Central memory CD8-positive, alpha-beta T cell (primary cell): ENCODE measurements around the gene MBOAT2.
"Not testable (repeated sequence)": the region's sequence is repeated elsewhere in the genome, so short reads cannot be mapped to it uniquely, and the experiment has no call there.

Experiments
- ATAC-seq: fragments of 150-1000 bp; cut with Tn5 transposase; replicated peaks from 2 replicates; pipeline ENCODE4 v1.10.0; 2022; ENCODE audit warnings: mild to moderate bottlenecking, moderate FRiP score, moderate number of reproducible peaks; ENCODE audit not compliant: poor library complexity, severe bottlenecking; ENCODE audit errors: extremely low read depth
- DNase-seq, 2 donors: peaks; one replicate each; pipeline ENCODE4 v3.0.0; 2021; ENCODE audit warnings: low spot score in 2 of 2
- H3K27ac Mint-ChIP-seq: one replicate; pipeline ENCODE4 v1.8.0; 2022; ENCODE audit warnings: low read depth, mild to moderate bottlenecking, moderate library complexity, mixed read lengths
- H3K27me3 Mint-ChIP-seq: one replicate; pipeline ENCODE4 v1.8.0; 2022; ENCODE audit warnings: mixed read lengths
- H3K36me3 Mint-ChIP-seq: one replicate; pipeline ENCODE4 v1.8.0; 2022; ENCODE audit warnings: mild to moderate bottlenecking, moderate library complexity, mixed read lengths; ENCODE audit not compliant: insufficient read depth
- H3K4me1 Mint-ChIP-seq: one replicate; pipeline ENCODE4 v1.8.0; 2022; ENCODE audit warnings: mixed read lengths
- H3K4me3 Mint-ChIP-seq: one replicate; pipeline ENCODE4 v1.8.0; 2022; ENCODE audit warnings: mild to moderate bottlenecking, moderate library complexity, mixed read lengths
- H3K9me3 Mint-ChIP-seq: one replicate; pipeline ENCODE4 v1.8.0; 2022; ENCODE audit warnings: mixed read lengths

Gene MBOAT2

GRCh38 chr2:8957628-8958027 is 45.9 kb downstream of the MBOAT2 start:
- no peaks in the 10 kb centered on the region for H3K4me1 Mint-ChIP-seq
- no peak for ATAC-seq
- peaks cover 1% of the 10 kb centered on the region for H3K36me3 Mint-ChIP-seq

GRCh38 chr2:8956774-8957173 is 46.7 kb downstream of the MBOAT2 start:
- DNase-seq = no peak
- Mint-ChIP-seq H3K9me3 (peaks cover 22% of the 10 kb centered on the region), H3K4me3 (no peak overlapping the region), H3K27me3 (peaks cover 52% of the 10 kb centered on the region), H3K4me1 (no peaks in the 10 kb centered on the region), H3K36me3 (peaks cover 1% of the 10 kb centered on the region), H3K27ac (no peak overlapping the region)
- ATAC-seq = no peak

More at GRCh38 chr2:8957628-8958027, 45.9 kb downstream of the MBOAT2 start:
- Mint-ChIP-seq H3K27me3 (peaks cover 52% of the 10 kb centered on the region), H3K27ac (no peak overlapping the region), H3K9me3 (peaks cover 16% of the 10 kb centered on the region), H3K4me3 (no peak overlapping the region)
- DNase-seq = no peak

- no peak overlapping the region for H3K27ac Mint-ChIP-seq
- no peak overlapping the region for H3K4me3 Mint-ChIP-seq
- ATAC-seq (no peak), DNase-seq (no peak)
- H3K27me3 Mint-ChIP-seq = peaks cover 66% of the 10 kb centered on the region
- H3K36me3 Mint-ChIP-seq = peaks cover 1% of the 10 kb centered on the region
- H3K4me1 Mint-ChIP-seq = no peaks in the 10 kb centered on the region
- H3K9me3 Mint-ChIP-seq = peaks cover 22% of the 10 kb centered on the region
Observed at GRCh38 chr2:8954990-8955389, 48.5 kb downstream of the MBOAT2 start.

GRCh38 chr2:8953525-8953924 is 50.0 kb downstream of the MBOAT2 start:
- Mint-ChIP-seq H3K36me3 (no peaks in the 10 kb centered on the region), H3K4me3 (no peak overlapping the region), H3K4me1 (no peaks in the 10 kb centered on the region), H3K9me3 (peaks cover 22% of the 10 kb centered on the region), H3K27me3 (peaks cover 74% of the 10 kb centered on the region), H3K27ac (no peak overlapping the region)
- DNase-seq (no peak), ATAC-seq (no peak)

GRCh38 chr2:8939486-8940114 is 63.9 kb downstream of the MBOAT2 start:
- Mint-ChIP-seq H3K36me3 (peaks cover 2% of the 10 kb centered on the region), H3K4me3 (no peak overlapping the region), H3K9me3 (no peaks in the 10 kb centered on the region), H3K27ac (no peak overlapping the region), H3K27me3 (no peaks in the 10 kb centered on the region), H3K4me1 (no peaks in the 10 kb centered on the region)
- DNase-seq (no peak), ATAC-seq (no peak)

- peaks cover 2% of the 10 kb centered on the region for H3K36me3 Mint-ChIP-seq
- no peak overlapping the region for H3K4me3 Mint-ChIP-seq
- no peaks in the 10 kb centered on the region for H3K27me3 Mint-ChIP-seq
- DNase-seq (no peak), ATAC-seq (no peak)
- H3K9me3 Mint-ChIP-seq = no peaks in the 10 kb centered on the region
- H3K4me1 Mint-ChIP-seq = no peaks in the 10 kb centered on the region
- H3K27ac Mint-ChIP-seq = no peak overlapping the region
Observed at GRCh38 chr2:8938384-8938783, 65.1 kb downstream of the MBOAT2 start.

GRCh38 chr2:8935982-8936381 is 67.5 kb downstream of the MBOAT2 start:
- no peak overlapping the region for H3K4me3 Mint-ChIP-seq
- H3K27me3 Mint-ChIP-seq = peaks cover 6% of the 10 kb centered on the region
- no peak for ATAC-seq

GRCh38 chr2:8934338-8934737 is 69.1 kb downstream of the MBOAT2 start:
- DNase-seq (no peak), ATAC-seq (no peak)
- no peaks in the 10 kb centered on the region for H3K4me1 Mint-ChIP-seq
- no peaks in the 10 kb centered on the region for H3K9me3 Mint-ChIP-seq
- peaks cover 2% of the 10 kb centered on the region for H3K36me3 Mint-ChIP-seq
- H3K27me3 Mint-ChIP-seq = peaks cover 22% of the 10 kb centered on the region
- no peak overlapping the region for H3K27ac Mint-ChIP-seq
- H3K4me3 Mint-ChIP-seq = no peak overlapping the region

More at GRCh38 chr2:8935982-8936381, 67.5 kb downstream of the MBOAT2 start:
- no peaks in the 10 kb centered on the region for H3K9me3 Mint-ChIP-seq
- H3K4me1 Mint-ChIP-seq = no peaks in the 10 kb centered on the region
- peaks cover 2% of the 10 kb centered on the region for H3K36me3 Mint-ChIP-seq
- DNase-seq = no peak
- no peak overlapping the region for H3K27ac Mint-ChIP-seq

- no peak for DNase-seq
- Mint-ChIP-seq H3K4me1 (no peaks in the 10 kb centered on the region), H3K9me3 (no peaks in the 10 kb centered on the region), H3K36me3 (peaks cover 2% of the 10 kb centered on the region), H3K27ac (no peak overlapping the region), H3K27me3 (peaks cover 39% of the 10 kb centered on the region), H3K4me3 (no peak overlapping the region)
- no peak for ATAC-seq
Observed at GRCh38 chr2:8932702-8933101, 70.8 kb downstream of the MBOAT2 start.

- not testable (repeated sequence) for H3K9me3 Mint-ChIP-seq, ATAC-seq
Observed at GRCh38 chr2:8930185-8930584, 73.3 kb downstream of the MBOAT2 start.

GRCh38 chr2:8929128-8929527 is 74.4 kb downstream of the MBOAT2 start:
- H3K27me3 Mint-ChIP-seq = peaks cover 62% of the 10 kb centered on the region
- DNase-seq (no peak), ATAC-seq (no peak)
- H3K4me1 Mint-ChIP-seq = no peaks in the 10 kb centered on the region
- no peak overlapping the region for H3K4me3 Mint-ChIP-seq
- H3K36me3 Mint-ChIP-seq = no peaks in the 10 kb centered on the region
- no peak overlapping the region for H3K27ac Mint-ChIP-seq
- H3K9me3 Mint-ChIP-seq = no peaks in the 10 kb centered on the region

More at GRCh38 chr2:8930185-8930584, 73.3 kb downstream of the MBOAT2 start:
- H3K4me3 Mint-ChIP-seq, H3K36me3 Mint-ChIP-seq, DNase-seq, H3K4me1 Mint-ChIP-seq, H3K27ac Mint-ChIP-seq: not testable (repeated sequence)
- H3K27me3 Mint-ChIP-seq = peaks cover 62% of the 10 kb centered on the region

GRCh38 chr2:8927510-8928455 is 75.7 kb downstream of the MBOAT2 start:
- Mint-ChIP-seq H3K9me3 (no peaks in the 10 kb centered on the region), H3K27ac (no peak overlapping the region), H3K4me1 (no peaks in the 10 kb centered on the region), H3K27me3 (peaks cover 64% of the 10 kb centered on the region), H3K36me3 (no peaks in the 10 kb centered on the region), H3K4me3 (no peak overlapping the region)
- no peak for ATAC-seq
- DNase-seq = no peak

GRCh38 chr2:8926356-8926755 is 77.1 kb downstream of the MBOAT2 start:
- H3K4me1 Mint-ChIP-seq = no peaks in the 10 kb centered on the region
- no peak overlapping the region for H3K27ac Mint-ChIP-seq
- DNase-seq (no peak), ATAC-seq (no peak)
- H3K27me3 Mint-ChIP-seq = peaks cover 74% of the 10 kb centered on the region
- H3K4me3 Mint-ChIP-seq = no peak overlapping the region
- no peaks in the 10 kb centered on the region for H3K9me3 Mint-ChIP-seq
- no peaks in the 10 kb centered on the region for H3K36me3 Mint-ChIP-seq
